Activated CD8-positive, alpha-beta memory T cell treated with anti-CD3 and anti-CD28 coated beads, Interleukin-2, amount 50 U/mL, for 48 hours (primary cell): ENCODE results near the gene FPGS.
A peak's percentile ranks its signal among the peaks of the same experiment; 100 is the strongest.
"Not testable (repeated sequence)": the region's sequence is repeated elsewhere in the genome, so short reads cannot be mapped to it uniquely, and the experiment has no call there.

ENCODE experiments used
- DNase-seq: peaks from one replicate; pipeline ENCODE4 v3.0.0-alpha.2; 2020

Gene FPGS, protein sequence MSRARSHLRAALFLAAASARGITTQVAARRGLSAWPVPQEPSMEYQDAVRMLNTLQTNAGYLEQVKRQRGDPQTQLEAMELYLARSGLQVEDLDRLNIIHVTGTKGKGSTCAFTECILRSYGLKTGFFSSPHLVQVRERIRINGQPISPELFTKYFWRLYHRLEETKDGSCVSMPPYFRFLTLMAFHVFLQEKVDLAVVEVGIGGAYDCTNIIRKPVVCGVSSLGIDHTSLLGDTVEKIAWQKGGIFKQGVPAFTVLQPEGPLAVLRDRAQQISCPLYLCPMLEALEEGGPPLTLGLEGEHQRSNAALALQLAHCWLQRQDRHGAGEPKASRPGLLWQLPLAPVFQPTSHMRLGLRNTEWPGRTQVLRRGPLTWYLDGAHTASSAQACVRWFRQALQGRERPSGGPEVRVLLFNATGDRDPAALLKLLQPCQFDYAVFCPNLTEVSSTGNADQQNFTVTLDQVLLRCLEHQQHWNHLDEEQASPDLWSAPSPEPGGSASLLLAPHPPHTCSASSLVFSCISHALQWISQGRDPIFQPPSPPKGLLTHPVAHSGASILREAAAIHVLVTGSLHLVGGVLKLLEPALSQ

GRCh38 chr9:127802576-127803443 is at the start of gene FPGS:
TSS of gene FPGS (plus strand) at chr9:127802882. CDS start at chr9:127802925, 43 bp downstream.
- DNase-seq = peak; percentile 89

GRCh38 chr9:127753148-127753547 is 49.5 kb upstream of the FPGS start:
- no peak for DNase-seq

DNA sequence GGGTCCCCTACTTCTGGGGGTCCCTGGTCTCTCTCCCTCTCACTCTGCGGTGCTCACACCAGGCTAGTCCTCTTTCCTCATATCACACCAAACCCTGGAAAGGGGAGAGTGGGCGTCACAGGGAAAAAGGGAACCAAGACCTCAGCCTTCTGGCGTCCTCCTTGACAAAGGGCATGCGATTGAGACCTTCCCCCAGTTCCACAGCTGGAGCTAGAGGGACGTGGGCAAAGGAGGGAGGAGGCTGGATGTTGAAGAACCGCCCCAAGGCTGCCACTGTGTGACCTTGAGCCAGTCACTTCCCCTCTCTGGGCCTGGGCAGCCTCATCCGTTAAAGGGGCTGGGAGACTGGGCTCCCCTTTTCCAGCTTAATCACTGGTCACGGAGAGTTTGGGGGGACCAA is 49.1 kb upstream of the FPGS start:
- DNase-seq = no peak

- DNase-seq = no peak
These were observed 48.3 kb upstream of the FPGS start for GRCh38 chr9:127754099-127755060.

DNA sequence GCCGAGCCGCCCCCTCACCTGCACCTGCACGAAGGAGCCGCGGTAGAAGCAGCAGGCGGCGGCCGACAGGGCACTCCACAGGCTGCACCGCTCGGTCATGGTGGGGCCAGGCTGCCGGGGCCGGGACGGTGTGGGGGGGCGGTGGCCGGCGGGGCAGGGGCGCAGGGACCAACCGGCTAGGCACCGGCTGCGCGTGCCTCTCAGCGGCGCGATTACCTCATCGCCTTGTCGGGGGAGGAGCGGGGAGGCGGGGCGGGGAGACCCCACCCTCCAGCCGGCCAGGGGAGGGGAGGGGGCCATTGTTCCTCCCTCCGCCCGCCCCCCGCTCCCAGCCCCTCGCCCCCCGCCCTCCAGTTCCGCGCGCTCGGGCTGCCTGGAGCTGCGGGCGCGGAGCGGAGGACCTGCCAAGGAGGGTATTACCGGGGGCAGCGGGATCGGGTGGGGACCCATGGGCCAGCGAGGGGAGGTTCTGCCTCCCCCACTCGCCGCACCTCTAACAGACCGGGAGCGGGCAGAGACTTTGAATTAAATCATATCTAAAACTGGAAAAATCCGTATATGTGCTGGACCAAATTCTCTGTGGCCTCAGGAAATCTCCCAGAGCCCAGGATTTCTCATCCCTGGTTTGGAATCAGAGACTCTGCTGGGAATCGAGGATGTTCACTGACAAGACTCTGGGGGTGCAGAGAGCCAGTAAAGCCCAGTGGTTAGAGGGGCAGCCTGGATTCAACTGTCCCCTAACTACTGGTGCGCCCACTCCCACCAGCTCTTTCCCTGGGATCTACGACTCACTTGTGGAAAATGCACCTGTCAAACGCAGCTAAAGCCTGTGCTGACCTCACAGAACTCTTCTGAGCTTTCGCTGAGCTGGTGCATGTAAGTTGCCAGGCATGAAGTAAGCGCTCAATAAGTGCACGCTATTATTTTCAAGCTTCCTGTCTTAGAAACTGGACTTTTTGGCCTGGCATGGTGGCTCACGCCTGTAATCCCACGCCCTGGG is 47.3 kb upstream of the FPGS start:
- no peak for DNase-seq

- DNase-seq = no peak
These were observed 46.4 kb upstream of the FPGS start for GRCh38 chr9:127756233-127756632.

- DNase-seq = not testable (repeated sequence)
These were observed 45.9 kb upstream of the FPGS start for GRCh38 chr9:127756776-127757175.

DNA sequence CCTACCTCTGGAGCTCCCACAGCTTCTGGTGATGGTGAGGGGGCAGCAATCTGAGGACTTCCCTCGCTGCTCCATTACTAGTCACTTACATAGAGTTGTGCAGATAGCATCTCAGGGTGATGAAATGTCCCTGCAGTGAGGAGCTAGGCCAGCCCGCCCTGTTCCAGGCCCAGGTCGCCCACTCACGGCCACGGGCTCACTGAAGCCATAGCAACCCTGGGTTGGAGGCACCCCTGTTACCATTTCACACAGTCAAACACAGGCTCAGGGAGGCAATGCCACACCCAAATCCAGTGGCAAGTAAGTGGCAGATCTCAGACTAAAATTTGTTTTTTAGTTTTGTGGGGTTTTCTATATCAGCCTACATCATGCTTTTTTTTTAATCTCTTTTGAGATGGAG is 43.8 kb upstream of the FPGS start:
- DNase-seq = no peak

DNA sequence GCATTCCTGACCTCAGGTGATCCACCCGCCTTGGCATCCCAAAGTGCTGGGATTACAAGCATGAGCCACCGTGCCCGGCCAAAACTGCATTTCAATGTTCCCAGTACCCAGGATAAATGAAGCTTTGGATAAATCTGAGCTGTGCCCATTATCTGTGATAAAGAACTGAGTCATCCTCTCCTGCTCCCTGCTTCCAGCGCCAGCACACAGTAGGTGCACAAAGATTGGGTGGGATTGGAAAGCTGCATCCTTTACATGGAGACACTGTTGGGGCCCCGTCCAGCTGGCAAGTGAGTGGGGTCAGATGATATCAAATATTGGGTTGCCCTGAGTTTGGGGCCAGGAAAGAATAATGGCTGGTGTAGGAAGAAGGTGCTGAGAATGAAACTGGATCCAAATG is 41.6 kb upstream of the FPGS start:
- DNase-seq = no peak

GRCh38 chr9:127761491-127761956 is 41.2 kb upstream of the FPGS start:
- no peak for DNase-seq

- DNase-seq = no peak
These were observed 40.5 kb upstream of the FPGS start for GRCh38 chr9:127762111-127762676.

DNA sequence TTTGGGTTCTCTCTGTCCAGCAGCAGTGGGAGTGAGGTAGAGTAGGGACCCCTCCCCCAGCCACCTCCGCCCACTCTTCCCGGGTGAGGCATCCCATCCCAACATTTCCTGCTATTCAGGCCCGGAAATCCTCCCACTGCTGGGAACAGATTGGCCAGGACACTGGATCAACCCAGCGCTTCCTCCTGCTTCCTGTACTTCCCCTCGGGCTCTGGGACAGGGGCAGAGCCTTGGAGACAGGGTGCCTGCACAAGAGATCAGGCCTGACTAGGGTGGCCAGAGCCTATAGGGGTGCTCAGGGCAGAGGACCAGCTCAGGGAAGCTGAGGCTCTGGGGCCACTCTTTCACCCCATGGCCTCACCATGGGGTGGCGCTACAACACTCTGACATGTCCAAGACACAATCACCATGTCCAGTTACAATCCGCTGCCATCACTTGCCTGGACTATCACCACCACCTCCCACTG is 38.7 kb upstream of the FPGS start:
- DNase-seq = no peak

DNA sequence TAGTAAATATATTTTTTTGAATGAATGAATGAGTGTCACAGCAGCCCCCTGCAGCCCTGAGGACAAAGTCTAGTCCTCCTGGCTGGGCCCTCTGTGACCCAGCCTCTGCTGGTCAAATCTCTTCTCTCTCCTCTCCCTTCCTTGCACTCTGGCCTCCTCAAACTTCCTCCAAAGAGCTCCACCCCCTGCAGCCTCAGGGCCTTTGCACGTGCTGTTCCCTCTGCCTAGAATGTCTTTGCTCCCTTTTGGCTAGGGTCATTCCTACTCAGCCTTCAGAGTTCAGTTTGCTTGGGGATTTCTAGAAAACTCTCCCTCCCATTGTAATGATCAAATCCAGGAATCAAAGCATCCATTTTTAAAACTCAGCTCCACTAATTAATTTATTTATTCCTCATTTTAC is 37.3 kb upstream of the FPGS start:
- DNase-seq = no peak

GRCh38 chr9:127767410-127767809 is 35.3 kb upstream of the FPGS start:
- DNase-seq = no peak

- no peak for DNase-seq
These were observed 34.8 kb upstream of the FPGS start for GRCh38 chr9:127767909-127768331.

DNA sequence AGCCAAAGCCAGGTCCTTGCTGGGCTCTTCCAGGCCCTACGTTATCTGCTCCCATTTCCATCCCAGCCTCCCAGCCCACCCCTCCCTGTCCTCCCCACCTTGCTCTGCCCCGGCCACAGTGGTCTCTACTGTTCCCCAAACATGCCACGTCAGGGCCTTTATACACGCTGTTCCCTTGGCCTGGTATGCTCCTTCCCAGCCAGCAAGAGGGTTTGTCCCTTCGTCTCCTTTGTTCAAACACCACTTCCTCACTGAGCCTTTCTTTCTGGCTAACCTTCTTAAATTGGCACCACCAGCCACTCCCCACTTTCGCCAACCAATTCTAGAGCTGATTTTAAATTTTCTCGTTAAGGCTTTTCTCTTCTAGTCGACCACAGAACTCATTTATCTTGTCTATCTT is 34.0 kb upstream of the FPGS start:
- DNase-seq = no peak

DNA sequence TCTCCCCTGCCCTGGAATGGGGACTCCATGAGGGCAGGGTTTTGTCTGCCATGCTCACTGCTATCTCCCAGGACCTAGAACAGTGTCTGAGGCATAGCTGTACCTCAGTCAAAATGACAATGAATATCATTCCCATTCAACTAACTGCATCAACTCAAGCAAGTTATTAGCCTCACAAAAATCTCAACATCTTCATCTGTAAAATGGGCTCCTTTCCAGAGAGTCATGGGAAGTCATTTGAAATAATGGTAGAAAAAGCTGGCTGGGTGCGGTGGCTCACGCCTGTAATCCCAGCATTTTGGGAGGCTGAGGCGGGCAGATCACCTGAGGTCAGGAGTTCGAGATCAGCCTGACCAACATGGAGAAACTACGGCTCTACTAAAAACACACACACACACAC is 33.6 kb upstream of the FPGS start:
- DNase-seq = no peak

- DNase-seq = no peak
These were observed 32.6 kb upstream of the FPGS start for GRCh38 chr9:127769929-127770582.

- no peak for DNase-seq
These were observed 32.1 kb upstream of the FPGS start for GRCh38 chr9:127770583-127770904.
